DND-41 (cell line): Measurements from ENCODE around the gene FAM210B.
"Not testable (repeated sequence)": the region's sequence is repeated elsewhere in the genome, so short reads cannot be mapped to it uniquely, and the experiment has no call there.

Source experiments
- ATAC-seq: fragments of 200-7000 bp; cut with Tn5 transposase; 3 replicates; pipeline ENCODE4 v1.9.1; 2021; ENCODE audit warnings: low read depth; ENCODE audit not compliant: insufficient read depth
- DNase-seq: peaks from one replicate; pipeline ENCODE4 v3.0.0-alpha.2; 2020
- H2AFZ ChIP-seq: 2 replicates; pipeline ENCODE4 v1.6.0; 2012; ENCODE audit warnings: low read depth, low read length
- H3K27ac ChIP-seq: 2 replicates; pipeline ENCODE4 v1.5.1; 2012; ENCODE audit warnings: low read length, inconsistent platforms
- H3K27me3 ChIP-seq: fragments of 200-600 bp; sonication (generic); 2 replicates; pipeline ENCODE4 v1.6.0; 2012; ENCODE audit warnings: low read length, mild to moderate bottlenecking, inconsistent platforms; ENCODE audit not compliant: insufficient read depth, poor library complexity
- H3K36me3 ChIP-seq: 2 replicates; pipeline ENCODE4 v1.5.1; 2012; ENCODE audit warnings: low read length, inconsistent platforms; ENCODE audit not compliant: insufficient read depth
- H3K4me1 ChIP-seq: 2 replicates; pipeline ENCODE4 v1.5.1; 2012; ENCODE audit warnings: mild to moderate bottlenecking, low read length; ENCODE audit not compliant: insufficient read depth
- H3K4me2 ChIP-seq: 2 replicates; pipeline ENCODE4 v1.6.0; 2012; ENCODE audit warnings: mild to moderate bottlenecking, moderate library complexity, low read length, inconsistent platforms; ENCODE audit not compliant: insufficient read depth
- H3K4me3 ChIP-seq, 2 experiments: fragments of 200-600 bp in 1 of 2; shearing (Covaris generic) in 1 of 2; 2 replicates each; pipeline ENCODE4 v1.5.1; 2012 to 2016; ENCODE audit warnings: inconsistent platforms in 2 of 2, low read length in 2 of 2, mild to moderate bottlenecking in 2 of 2, low read depth in 1 of 2, moderate library complexity in 1 of 2
- H3K79me2 ChIP-seq: 2 replicates; pipeline ENCODE4 v1.6.0; 2012; ENCODE audit warnings: low read length, inconsistent platforms; ENCODE audit not compliant: insufficient read depth
- H3K9ac ChIP-seq: 2 replicates; pipeline ENCODE4 v1.6.0; 2012; ENCODE audit warnings: low read depth, mild to moderate bottlenecking, inconsistent platforms, low read length, moderate library complexity
- H3K9me3 ChIP-seq: 2 replicates; pipeline ENCODE4 v1.5.1; 2012; ENCODE audit warnings: low read length, moderate library complexity, mild to moderate bottlenecking, inconsistent platforms; ENCODE audit not compliant: insufficient read depth, severe bottlenecking
- H4K20me1 ChIP-seq: 2 replicates; pipeline ENCODE4 v1.6.0; 2012; ENCODE audit warnings: low read length; ENCODE audit not compliant: insufficient read depth
- EZH2 ChIP-seq: IDR thresholded peaks from 3 replicates; pipeline ENCODE4 v1.6.1; 2012; ENCODE audit warnings: borderline replicate concordance, low read depth, mild to moderate bottlenecking, moderate library complexity, low read length, inconsistent platforms; ENCODE audit not compliant: severe bottlenecking
- TF ChIP-seq, protein P1 (sequence below): IDR thresholded peaks from 2 replicates; pipeline ENCODE4 v1.5.1; 2012; ENCODE audit warnings: borderline replicate concordance, low read length, moderate library complexity, mild to moderate bottlenecking; ENCODE audit not compliant: poor library complexity, severe bottlenecking; ENCODE audit errors: extremely low read depth

The FAM210B gene

GRCh38 chr20:56389807-56390206, 31.0 kb downstream of the FAM210B start:
- TF ChIP-seq EZH2, result no peak
- TF ChIP-seq, protein P1, sequence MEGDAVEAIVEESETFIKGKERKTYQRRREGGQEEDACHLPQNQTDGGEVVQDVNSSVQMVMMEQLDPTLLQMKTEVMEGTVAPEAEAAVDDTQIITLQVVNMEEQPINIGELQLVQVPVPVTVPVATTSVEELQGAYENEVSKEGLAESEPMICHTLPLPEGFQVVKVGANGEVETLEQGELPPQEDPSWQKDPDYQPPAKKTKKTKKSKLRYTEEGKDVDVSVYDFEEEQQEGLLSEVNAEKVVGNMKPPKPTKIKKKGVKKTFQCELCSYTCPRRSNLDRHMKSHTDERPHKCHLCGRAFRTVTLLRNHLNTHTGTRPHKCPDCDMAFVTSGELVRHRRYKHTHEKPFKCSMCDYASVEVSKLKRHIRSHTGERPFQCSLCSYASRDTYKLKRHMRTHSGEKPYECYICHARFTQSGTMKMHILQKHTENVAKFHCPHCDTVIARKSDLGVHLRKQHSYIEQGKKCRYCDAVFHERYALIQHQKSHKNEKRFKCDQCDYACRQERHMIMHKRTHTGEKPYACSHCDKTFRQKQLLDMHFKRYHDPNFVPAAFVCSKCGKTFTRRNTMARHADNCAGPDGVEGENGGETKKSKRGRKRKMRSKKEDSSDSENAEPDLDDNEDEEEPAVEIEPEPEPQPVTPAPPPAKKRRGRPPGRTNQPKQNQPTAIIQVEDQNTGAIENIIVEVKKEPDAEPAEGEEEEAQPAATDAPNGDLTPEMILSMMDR, result no peak
- peaks cover 59% of the 10 kb centered on the region for H3K36me3 ChIP-seq
- no peak for DNase-seq
- no peaks in the 10 kb centered on the region for H3K9me3 ChIP-seq
- H2AFZ ChIP-seq, result no peak overlapping the region
- H3K4me2 ChIP-seq, result peak overlapping the region; percentile 77
- peak overlapping the region; percentile 32 for H3K27ac ChIP-seq
- no peaks in the 10 kb centered on the region for H3K27me3 ChIP-seq
- H3K9ac ChIP-seq, result peak overlapping the region; percentile 8; the same call in 1 of the 2 replicates
- peaks cover 57% of the 10 kb centered on the region for H3K4me1 ChIP-seq
- H4K20me1 ChIP-seq, result peaks cover 12% of the 10 kb centered on the region; the same call in 1 of the 2 replicates
- peaks cover 90% of the 10 kb centered on the region for H3K79me2 ChIP-seq
- H3K4me3 ChIP-seq, result peak overlapping the region in 1 of 2 experiments; percentile 27; a peak in 2 of 4 replicates
- no peak for ATAC-seq

- not testable (repeated sequence) for H3K27me3 ChIP-seq, DNase-seq, ATAC-seq, H3K9me3 ChIP-seq, H2AFZ ChIP-seq
- peaks cover 63% of the 10 kb centered on the region for H3K4me1 ChIP-seq
- H3K9ac ChIP-seq, result peak overlapping the region; percentile 84
- peak overlapping the region; percentile 97; the same call in 1 of the 2 replicates for H3K27ac ChIP-seq
- H3K36me3 ChIP-seq, result peaks cover 60% of the 10 kb centered on the region
- H3K79me2 ChIP-seq, result peaks cover 91% of the 10 kb centered on the region
- peaks cover 17% of the 10 kb centered on the region for H4K20me1 ChIP-seq
- peak overlapping the region; percentile 77 for H3K4me2 ChIP-seq
- peak overlapping the region; percentile 68 to 81; a peak in 3 of 4 replicates for H3K4me3 ChIP-seq
Observed at GRCh38 chr20:56390396-56390795, 31.6 kb downstream of the FAM210B start.

DNA sequence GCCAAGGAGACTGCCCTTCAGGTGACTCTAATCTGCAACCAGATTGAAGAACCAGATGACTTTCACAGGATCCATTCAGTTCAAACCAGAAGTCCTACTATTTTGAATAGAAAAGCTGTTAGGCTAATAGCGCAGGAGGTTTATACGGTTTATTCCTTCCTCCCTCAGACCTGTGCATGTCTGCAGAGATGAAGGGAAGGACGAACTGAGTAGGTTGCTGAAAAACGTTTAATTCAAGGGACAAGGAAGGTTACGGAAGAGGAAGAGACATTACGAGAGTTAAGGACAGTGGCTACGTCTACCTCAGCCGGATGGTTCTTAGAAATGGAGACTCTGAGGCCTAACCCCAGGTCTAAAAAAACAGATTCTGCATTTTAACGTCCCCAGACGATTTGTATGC, 32.3 kb downstream of the FAM210B start:
- Histone ChIP-seq H3K27ac (peak overlapping the region; percentile 97), H3K4me2 (peak overlapping the region; percentile 77), H3K4me1 (peaks cover 66% of the 10 kb centered on the region), H3K9ac (peak overlapping the region; percentile 84), H3K27me3 (no peaks in the 10 kb centered on the region), H3K79me2 (peaks cover 92% of the 10 kb centered on the region), H3K4me3 (peak overlapping the region; percentile 68 to 81), H4K20me1 (peaks cover 16% of the 10 kb centered on the region), H3K36me3 (peaks cover 60% of the 10 kb centered on the region), H3K9me3 (no peaks in the 10 kb centered on the region), H2AFZ (peak overlapping the region; percentile 91)
- ATAC-seq (no peak), DNase-seq (peak; percentile 12)
- TF ChIP-seq, protein P1, result no peak
- no peak for TF ChIP-seq EZH2

DNA sequence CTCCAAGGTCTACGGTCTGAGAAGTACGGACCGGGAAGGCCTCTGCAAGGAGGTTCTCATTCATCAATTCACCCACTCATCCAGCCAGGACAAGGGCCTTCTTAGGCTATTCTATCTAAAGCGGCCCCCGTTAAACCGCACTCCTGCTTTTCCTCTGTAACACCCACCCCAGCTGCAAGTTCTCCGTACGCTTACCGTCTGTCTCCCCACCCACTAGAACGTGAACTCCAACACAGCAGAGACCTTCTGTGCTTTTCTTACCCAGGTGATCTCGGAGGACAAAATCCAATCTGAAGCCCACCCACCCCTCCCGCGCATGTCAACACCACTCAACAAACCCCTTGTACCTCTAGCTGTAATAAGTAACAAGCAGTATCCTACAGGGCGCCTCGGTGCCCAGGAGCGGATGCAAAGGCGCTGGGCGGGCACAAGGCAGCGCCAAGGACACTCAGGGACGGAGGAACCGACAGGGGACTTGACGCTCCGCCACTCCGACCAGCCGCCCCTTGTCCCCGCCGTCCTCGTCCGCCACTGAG, 32.9 kb downstream of the FAM210B start:
- Histone ChIP-seq H3K27ac (peak overlapping the region; percentile 97), H3K27me3 (no peaks in the 10 kb centered on the region), H3K4me1 (peaks cover 62% of the 10 kb centered on the region), H4K20me1 (peaks cover 15% of the 10 kb centered on the region), H3K9me3 (no peaks in the 10 kb centered on the region), H3K9ac (peak overlapping the region; percentile 84), H3K4me2 (peak overlapping the region; percentile 77), H3K79me2 (peaks cover 88% of the 10 kb centered on the region), H2AFZ (peak overlapping the region; percentile 91), H3K36me3 (peaks cover 60% of the 10 kb centered on the region), H3K4me3 (peak overlapping the region; percentile 68 to 81)
- DNase-seq (no peak), ATAC-seq (peak; percentile 37)
- TF ChIP-seq EZH2, result no peak
- TF ChIP-seq, protein P1, result no peak
